ENCODE data around the gene MX2. TPM values are rescaled to one million over a fixed set of nuclear protein-coding genes. Genes with fewer than 3 reads are reported as not detected.

The MX2 gene
- total RNA-seq, 2 donors from 2014 or later = 2.3 to 12.2 TPM

- no peak for TF ChIP-seq POLR2A (IDR thresholded peaks at IDR 0.05)
- TF ChIP-seq, protein P1, sequence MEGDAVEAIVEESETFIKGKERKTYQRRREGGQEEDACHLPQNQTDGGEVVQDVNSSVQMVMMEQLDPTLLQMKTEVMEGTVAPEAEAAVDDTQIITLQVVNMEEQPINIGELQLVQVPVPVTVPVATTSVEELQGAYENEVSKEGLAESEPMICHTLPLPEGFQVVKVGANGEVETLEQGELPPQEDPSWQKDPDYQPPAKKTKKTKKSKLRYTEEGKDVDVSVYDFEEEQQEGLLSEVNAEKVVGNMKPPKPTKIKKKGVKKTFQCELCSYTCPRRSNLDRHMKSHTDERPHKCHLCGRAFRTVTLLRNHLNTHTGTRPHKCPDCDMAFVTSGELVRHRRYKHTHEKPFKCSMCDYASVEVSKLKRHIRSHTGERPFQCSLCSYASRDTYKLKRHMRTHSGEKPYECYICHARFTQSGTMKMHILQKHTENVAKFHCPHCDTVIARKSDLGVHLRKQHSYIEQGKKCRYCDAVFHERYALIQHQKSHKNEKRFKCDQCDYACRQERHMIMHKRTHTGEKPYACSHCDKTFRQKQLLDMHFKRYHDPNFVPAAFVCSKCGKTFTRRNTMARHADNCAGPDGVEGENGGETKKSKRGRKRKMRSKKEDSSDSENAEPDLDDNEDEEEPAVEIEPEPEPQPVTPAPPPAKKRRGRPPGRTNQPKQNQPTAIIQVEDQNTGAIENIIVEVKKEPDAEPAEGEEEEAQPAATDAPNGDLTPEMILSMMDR (IDR thresholded peaks at IDR 0.05) = no peak
- intact Hi-C loops (cut with DNase I) = no loop called here
- Histone ChIP-seq H3K9me3 (no peaks in the 10 kb centered on the region), H3K4me3 (no peak overlapping the region), H3K4me1 (no peaks in the 10 kb centered on the region), H3K27ac (no peak overlapping the region), H3K27me3 (no peaks in the 10 kb centered on the region), H3K36me3 (replicated peaks in 1 of 2; ENCODE audit: insufficient read depth in 1 of 2, low read depth in 2 of 2) (no peaks in the 10 kb centered on the region)
- 87 to 93% methylated on average over 5 to 17 of the region's 17 CpGs for WGBS, 2 donors
- no peak for ATAC-seq
- no peak for DNase-seq
These were observed 28.3 kb downstream of the MX2 start for GRCh38 chr21:41390043-41390639.

GRCh38 chr21:41393876-41394465 is 32.1 kb downstream of the MX2 start:
- WGBS, 2 donors = 74 to 76% methylated on average over 8 of the region's 8 CpGs
- no peak for ATAC-seq

DNA sequence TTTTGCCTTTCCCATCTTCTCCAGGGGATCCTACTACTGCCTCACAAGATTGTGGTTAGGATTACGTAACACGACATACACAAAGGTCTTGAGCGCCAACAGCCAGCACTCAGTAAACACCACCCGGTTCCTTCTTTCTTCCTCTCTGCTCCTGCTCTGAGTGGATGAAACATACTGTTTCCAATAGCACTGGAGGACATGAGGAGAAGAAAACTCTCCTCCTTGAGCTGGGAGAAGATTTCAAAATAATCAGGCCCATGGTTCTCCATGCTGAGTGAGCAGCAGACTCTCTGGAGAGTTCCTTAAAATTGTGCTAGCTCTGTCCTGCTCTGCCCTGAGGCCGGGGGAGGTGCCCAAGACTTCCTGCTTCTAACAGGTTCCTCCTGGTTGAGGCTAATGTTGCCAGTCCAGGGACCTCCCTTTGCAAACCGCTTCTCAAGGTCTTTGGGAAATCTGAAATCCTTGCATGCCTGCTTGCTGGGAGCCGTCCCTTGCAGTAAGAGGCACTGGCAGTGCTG is 34.8 kb downstream of the MX2 start:
- 47 to 51% methylated on average over 7 of the region's 7 CpGs for WGBS, 2 donors
- no peaks in the 10 kb centered on the region for H3K36me3 ChIP-seq (replicated peaks in 1 of 2; ENCODE audit: insufficient read depth in 1 of 2, low read depth in 2 of 2)
- no peaks in the 10 kb centered on the region for H3K4me1 ChIP-seq
- no peak for TF ChIP-seq POLR2A (IDR thresholded peaks at IDR 0.05)
- TF ChIP-seq, protein P1 (IDR thresholded peaks at IDR 0.05) = no peak
- DNase-seq (peak in 2 of 4 donors; percentile 40 to 53), ATAC-seq (no peak)
- no peaks in the 10 kb centered on the region for H3K9me3 ChIP-seq
- no peak overlapping the region for H3K4me3 ChIP-seq
- intact Hi-C loops (cut with DNase I) = no loop called here
- no peaks in the 10 kb centered on the region for H3K27me3 ChIP-seq
- peak overlapping the region in 1 of 4 donors; percentile 21 for H3K27ac ChIP-seq

More at GRCh38 chr21:41393876-41394465, 32.1 kb downstream of the MX2 start:
- Histone ChIP-seq H3K36me3 (replicated peaks in 1 of 2; ENCODE audit: insufficient read depth in 1 of 2, low read depth in 2 of 2) (no peaks in the 10 kb centered on the region), H3K27me3 (no peaks in the 10 kb centered on the region), H3K4me3 (no peak overlapping the region), H3K9me3 (no peaks in the 10 kb centered on the region), H3K4me1 (no peaks in the 10 kb centered on the region), H3K27ac (no peak overlapping the region)
- intact Hi-C loops (cut with DNase I) = no loop called here
- no peak for TF ChIP-seq POLR2A (IDR thresholded peaks at IDR 0.05)
- TF ChIP-seq, protein P1 (IDR thresholded peaks at IDR 0.05) = no peak
- DNase-seq = no peak

DNA sequence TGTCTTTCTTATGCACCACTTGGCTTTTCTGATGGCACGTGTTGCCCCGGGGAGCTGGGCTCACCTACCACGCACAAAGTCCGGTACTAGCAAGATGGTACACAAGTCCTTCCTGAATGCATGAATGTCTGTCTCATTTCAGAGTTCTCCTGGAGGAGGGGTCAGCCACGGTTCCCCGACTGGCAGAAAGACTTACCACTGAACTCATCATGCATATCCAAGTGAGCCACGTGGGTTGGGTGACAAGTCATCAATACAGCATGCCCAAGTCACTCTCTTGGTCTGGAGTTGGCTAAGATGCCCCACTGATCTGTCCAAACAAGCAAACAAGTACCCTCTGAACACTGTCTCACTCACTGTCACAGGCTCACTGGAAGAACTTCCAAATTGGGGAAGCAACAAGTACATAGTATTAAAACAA is 35.7 kb downstream of the MX2 start:
- no peak for TF ChIP-seq POLR2A (IDR thresholded peaks at IDR 0.05)
- TF ChIP-seq, protein P1 (IDR thresholded peaks at IDR 0.05) = no peak
- Histone ChIP-seq H3K4me3 (no peak overlapping the region), H3K36me3 (replicated peaks in 1 of 2; ENCODE audit: insufficient read depth in 1 of 2, low read depth in 2 of 2) (no peaks in the 10 kb centered on the region), H3K4me1 (no peaks in the 10 kb centered on the region), H3K9me3 (no peaks in the 10 kb centered on the region), H3K27ac (no peak overlapping the region), H3K27me3 (no peaks in the 10 kb centered on the region)
- intact Hi-C loops (cut with DNase I) = no loop called here
- 73 to 93% methylated on average over 5 to 7 of the region's 7 CpGs for WGBS, 2 donors
- DNase-seq = no peak
- ATAC-seq = no peak

All from body of pancreas (tissue), 4 donors.